ENCODE measurements around the gene METRN.

The METRN gene

DNA sequence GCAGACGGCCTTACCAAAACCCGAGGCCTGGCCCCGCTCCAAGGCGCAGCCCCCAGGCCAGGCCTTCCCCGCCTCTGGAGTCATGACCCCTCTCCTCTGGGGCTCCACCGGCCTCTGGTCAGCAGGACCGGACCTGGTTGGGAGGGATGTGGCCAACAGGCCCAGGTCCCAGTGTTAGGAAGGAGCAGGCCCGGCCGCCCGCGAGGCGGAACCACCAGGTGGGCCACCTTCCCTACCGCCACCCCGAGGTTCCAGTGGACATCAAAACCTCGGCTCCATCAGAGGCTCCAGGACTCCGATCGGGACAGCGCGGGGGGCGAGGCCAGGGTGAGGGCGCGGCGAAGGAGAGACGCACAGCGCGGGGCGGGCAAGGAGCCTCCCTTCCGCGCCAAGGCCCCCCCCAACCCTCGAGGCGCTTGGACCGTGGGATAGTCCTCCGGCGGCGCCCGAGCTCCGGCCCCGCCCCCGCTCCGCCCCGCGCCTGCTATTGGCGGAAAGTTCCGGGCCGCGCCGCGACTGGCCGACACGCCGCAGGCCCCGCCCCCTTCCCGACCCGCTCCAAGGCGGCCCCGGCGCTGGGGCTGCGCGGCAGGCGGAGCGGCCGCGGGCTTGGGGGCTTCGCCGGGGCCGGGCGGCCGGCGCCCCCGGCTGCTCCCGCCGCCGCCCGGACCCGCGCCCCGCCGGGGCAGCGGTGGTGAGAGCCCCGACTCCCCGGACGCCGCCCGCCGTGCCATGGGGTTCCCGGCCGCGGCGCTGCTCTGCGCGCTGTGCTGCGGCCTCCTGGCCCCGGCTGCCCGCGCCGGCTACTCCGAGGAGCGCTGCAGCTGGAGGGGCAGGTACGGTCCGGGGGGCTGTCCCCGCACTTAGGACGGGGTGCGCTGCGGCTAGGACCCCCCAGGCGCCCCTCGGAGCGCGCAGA lies at the start of gene METRN:
Gene METRN, plus strand, starts transcription at position 561 of the 919 bp plus-strand sequence. Its CDS starts 172 bp downstream, at position 733.
- no peak for DNase-seq (ENCODE audit: low read depth, low spot score)

DNA sequence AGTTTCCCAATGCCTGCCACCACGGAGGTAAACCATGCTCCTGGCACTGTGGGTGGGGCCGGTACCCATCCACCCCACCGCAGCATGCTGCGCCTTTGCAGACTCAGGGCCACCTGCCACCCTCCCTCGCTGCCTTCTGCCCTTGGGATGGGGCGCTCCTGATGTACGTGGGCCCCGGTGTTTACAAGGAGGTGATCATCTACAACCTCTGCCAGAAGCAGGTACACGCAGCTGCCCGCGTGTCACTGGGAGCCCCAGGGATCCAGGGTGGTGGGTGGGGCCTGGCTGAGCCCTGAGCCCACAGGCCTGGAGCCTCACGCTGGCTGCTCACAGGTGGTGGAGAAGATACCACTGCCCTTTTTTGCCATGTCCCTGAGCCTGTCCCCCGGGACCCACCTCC lies 48.3 kb upstream of the METRN start:
- no peak for DNase-seq (ENCODE audit: low read depth, low spot score)

DNA sequence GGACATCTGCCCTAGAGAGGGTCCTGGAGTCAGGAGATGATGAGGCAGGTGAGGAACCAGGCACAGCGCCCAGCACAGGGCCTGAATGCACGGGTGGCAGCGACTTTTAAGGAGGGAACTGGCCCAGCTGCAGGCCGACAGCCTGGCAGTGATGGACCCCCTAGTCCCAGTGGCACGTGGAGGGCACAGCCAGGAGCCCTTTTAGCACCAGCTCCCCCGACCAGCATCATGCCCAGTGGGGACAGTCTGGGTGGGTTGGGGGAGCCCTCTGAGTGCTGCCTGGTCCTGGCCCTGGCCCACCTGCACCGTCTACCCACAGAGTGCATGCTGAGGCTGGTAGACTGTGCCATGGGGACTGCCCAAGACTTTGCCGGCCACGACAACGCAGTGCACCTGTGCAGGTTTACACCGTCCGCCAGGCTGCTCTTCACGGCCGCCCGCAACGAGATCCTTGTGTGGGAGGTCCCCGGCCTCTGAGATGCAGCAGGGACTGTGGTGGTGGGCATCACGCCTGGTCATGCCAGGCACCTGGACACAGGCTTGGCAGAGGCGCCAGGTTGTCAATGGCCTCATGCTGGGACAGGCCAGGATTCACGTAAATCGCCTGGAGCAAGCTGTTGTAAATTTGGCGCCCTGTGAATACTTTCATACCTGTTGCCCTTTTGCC lies 47.7 kb upstream of the METRN start:
- DNase-seq (ENCODE audit: low read depth, low spot score), result no peak

DNA sequence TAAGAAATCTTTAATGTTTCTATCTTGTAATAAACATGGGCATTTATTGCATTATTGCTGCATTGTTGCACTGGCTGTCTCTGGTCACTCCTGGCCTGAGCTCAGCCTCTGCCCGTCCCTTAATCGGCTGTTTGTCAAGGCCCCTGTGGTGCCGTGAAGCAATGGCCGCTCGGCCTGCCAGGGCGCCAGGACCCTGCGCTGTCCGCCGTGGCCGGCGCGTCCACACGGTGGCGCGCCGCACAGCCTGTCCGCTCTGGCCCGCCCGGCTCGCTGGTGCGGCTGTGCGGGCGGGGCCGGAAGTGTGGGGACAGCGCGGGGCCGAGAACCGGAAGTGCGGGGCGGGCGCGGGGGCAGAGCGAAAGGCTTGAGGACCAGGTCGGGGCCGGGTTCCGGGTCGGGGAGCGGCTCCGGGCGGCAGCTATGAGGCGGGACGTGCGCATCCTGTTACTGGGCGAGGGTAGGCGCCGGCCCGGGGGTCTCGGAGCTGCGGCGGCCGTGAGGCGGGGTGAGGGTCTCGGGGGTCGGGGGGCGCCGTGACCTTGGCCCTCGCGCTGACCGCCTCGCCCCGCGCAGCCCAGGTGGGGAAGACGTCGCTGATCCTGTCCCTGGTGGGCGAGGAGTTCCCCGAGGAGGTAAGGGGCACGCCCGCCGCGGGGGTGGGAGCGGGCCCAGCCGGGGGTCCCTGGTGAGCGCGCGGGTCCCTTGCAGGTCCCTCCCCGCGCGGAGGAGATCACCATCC lies 47.0 kb upstream of the METRN start, which contains the start of gene RHOT2:
Gene RHOT2, plus strand, starts transcription at position 353 of the 739 bp plus-strand sequence. Its CDS starts 68 bp downstream, at position 421.
- DNase-seq (ENCODE audit: low read depth, low spot score), result no peak

DNA sequence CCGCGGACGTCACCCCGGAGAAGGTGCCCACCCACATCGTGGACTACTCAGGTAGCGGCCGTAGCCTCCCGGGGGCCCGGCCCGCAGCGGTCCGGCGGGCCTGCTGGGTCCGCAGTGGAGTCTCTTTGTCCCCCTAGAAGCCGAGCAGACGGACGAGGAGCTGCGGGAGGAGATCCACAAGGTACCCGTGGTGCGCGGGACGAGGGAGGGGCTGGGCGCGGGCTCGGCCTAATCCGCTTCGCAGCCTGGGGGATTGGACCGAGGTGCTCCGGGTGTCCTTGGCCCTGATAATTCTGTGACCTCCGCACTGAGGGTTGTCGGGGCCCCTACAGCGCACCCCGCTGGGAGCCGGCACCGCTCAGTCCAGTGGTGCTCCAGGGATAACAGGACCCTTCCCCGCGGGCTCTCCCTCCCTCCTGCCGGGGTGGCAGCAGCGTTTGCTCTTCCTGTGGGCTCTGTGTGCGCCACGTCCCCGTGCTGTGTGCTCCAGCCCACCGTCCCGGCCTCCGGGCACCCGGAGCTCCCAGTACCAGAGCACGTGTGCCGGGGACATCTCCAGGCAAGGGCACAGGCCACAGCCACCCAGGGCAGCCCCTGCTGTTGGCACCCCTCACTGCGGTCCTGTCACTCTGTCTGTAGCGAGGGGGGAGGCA lies 46.3 kb upstream of the METRN start:
- DNase-seq (ENCODE audit: low read depth, low spot score), result no peak

DNA sequence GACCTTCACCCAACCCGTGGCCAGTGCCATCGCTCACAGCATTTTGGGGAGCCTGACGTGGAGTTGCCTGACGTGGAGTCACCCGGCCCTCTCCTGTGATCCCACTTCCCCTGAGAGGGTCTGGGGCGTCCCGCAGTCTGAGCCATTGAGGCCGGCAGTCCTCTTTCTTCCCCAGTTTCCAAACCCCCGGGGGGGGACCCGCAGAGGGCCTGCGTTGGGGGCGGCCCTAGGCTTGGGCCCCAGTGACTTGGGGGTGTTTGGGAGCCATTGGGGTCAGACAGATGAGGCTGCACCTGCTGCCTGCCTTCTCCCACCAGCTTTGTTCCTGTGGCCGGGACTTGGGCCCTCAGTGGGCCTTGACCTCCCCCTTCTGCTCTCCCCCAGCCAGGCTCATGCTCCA lies 45.3 kb upstream of the METRN start:
- DNase-seq (ENCODE audit: low read depth, low spot score), result no peak

DNA sequence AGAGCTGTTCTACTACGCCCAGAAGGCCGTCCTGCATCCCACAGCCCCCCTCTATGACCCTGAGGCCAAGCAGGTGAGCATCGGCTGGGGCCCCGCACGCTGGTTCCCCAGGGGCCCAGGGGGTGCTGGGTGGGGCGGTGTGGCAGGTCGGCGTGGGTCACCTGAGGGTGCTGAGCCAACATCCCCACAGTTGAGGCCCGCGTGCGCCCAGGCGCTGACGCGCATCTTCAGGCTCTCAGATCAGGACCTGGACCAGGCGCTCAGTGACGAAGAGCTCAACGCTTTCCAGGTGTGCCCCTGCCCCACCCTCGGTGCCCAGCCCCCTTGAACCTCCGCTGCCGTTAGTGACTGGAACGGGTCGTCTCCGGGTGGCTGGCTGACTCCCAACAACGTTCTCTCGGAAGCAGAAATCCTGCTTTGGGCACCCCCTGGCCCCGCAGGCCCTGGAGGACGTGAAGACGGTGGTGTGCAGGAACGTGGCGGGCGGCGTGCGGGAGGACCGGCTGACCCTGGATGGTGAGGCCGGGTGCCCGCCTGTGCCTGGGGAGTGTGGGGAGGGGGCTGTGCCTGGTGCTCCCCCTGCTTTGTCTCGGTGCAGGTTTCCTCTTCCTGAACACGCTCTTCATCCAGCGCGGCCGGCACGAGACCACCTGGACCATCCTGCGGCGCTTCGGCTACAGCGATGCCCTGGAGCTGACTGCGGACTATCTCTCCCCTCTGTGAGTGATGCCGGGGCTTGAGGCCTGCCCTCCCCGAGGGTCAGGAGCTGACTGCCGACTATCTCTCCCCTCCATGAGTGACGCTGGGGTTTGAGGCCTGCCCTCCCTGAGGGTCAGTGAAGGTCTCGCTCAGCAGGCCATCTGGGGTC lies 44.2 kb upstream of the METRN start:
- DNase-seq (ENCODE audit: low read depth, low spot score), result no peak

DNA sequence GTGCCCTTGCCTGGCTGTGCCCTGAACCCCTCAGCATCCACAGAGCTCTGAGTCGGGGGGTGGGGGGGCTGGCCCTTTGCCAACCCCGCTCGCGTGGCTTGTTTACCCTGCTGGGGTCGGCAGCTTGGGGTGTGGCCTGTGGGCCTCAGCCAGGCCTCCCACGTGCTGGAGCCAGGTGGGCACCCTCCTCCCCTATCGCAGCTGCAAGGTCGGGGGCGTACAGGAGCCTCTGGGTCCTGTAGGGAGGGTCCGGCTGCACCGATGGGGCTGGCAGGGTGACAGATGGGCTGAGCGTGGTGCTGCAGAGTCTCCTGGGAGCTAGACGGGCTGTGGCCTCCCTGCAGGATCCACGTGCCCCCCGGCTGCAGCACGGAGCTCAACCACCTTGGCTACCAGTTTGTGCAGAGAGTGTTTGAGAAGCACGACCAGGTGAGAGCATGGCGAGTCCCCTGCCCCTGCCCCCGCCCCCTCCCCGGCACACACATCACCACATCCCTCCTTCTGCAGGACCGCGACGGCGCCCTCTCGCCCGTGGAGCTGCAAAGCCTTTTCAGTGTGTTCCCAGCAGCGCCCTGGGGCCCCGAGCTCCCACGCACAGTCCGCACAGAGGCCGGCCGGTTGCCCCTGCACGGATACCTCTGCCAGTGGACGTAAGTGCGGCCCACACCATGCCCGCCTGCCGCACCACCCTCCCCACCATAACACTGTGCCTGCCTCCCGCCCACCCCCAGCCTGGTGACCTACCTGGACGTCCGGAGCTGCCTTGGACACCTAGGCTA lies 43.4 kb upstream of the METRN start:
- no peak for DNase-seq (ENCODE audit: low read depth, low spot score)

DNA sequence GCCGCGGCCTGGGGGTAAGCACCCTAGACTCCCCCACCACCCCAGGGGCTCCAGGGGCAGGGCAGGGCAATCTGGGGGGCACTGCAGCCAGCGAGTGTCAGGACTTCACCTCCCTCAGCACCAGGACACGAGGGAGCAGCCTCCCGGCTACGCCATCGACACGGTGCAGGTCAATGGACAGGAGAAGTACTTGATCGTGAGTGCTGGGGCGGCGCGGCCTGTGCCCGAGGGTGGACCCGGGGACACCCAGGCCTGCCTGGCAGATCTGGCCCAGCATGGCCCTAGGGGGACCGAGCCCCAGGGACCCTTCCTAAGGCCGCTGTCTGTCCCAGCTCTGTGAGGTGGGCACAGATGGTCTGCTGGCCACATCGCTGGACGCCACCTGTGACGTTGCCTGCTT lies 42.5 kb upstream of the METRN start:
- no peak for DNase-seq (ENCODE audit: low read depth, low spot score)

DNA sequence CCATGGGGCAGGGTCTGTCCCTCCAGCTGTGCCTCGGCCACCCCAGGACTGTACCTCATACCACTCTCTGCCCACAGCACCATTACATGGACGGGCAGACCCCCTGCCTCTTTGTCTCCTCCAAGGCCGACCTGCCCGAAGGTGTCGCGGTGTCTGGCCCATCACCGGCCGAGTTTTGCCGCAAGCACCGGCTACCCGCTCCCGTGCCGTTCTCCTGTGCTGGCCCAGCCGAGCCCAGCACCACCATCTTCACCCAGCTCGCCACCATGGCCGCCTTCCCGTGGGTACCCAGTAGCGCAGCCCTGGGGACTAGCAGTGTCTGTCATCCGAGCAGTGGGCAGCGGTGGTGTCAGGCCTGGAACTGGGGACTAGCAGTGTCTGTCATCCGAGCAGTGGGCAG lies 42.1 kb upstream of the METRN start:
- DNase-seq (ENCODE audit: low read depth, low spot score), result no peak

DNA sequence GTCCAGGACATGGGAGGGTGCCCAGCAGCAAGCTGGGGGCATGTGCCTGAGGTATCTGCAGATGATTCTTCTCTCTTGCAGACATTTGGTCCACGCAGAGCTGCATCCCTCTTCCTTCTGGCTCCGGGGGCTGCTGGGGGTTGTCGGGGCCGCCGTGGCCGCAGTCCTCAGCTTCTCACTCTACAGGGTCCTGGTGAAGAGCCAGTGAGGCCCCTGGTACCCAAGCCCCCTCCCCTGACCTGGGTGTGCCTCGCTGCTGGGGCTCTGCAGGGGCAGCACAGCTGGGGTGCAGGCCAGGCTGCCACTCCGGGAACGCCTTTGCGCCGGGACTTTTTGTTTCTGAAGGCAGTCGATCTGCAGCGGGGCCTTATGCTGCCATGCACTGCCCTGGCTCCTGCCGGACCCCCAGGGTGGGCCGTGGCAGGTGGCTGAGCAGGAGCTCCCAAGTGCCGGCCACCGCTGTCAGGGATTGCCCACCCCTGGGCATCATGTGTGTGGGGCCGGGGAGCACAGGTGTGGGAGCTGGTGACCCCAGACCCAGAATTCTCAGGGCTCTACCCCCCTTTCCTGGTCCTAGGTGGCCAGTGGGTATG lies 41.4 kb upstream of the METRN start:
- DNase-seq (ENCODE audit: low read depth, low spot score), result no peak

DNA sequence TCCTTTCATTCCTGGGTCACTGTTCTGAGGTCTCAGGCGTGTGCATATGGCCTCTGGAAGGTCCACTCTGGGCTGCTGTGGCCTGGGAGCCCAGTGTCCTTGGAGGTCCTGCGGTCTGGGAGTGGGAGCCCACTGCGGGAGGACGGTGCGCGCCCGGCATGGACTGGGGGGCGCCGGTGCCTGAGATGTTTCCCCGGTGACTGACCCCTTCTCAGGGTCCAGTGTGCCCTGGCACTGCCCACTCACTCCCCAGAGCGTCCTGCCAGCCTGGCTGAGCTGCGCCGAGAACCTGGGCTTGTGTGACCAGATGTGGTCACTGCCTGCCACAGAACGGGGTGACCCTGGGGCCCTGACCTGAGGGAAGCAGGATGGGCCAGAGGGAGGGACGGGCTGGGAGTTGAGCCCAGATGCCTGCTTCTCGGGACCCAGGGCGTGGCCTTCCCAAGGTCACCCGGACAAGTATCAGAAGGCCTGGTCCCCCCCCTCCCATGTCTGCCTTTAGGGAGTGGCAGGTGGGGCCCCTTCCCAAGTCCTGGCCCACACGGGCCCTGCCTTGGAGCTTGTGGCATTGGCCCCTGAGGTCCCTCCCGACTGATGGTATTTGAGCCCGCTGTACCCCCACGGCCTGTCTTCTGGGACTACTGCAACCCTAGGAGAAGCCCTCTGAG lies 40.6 kb upstream of the METRN start:
- no peak for DNase-seq (ENCODE audit: low read depth, low spot score)

DNA sequence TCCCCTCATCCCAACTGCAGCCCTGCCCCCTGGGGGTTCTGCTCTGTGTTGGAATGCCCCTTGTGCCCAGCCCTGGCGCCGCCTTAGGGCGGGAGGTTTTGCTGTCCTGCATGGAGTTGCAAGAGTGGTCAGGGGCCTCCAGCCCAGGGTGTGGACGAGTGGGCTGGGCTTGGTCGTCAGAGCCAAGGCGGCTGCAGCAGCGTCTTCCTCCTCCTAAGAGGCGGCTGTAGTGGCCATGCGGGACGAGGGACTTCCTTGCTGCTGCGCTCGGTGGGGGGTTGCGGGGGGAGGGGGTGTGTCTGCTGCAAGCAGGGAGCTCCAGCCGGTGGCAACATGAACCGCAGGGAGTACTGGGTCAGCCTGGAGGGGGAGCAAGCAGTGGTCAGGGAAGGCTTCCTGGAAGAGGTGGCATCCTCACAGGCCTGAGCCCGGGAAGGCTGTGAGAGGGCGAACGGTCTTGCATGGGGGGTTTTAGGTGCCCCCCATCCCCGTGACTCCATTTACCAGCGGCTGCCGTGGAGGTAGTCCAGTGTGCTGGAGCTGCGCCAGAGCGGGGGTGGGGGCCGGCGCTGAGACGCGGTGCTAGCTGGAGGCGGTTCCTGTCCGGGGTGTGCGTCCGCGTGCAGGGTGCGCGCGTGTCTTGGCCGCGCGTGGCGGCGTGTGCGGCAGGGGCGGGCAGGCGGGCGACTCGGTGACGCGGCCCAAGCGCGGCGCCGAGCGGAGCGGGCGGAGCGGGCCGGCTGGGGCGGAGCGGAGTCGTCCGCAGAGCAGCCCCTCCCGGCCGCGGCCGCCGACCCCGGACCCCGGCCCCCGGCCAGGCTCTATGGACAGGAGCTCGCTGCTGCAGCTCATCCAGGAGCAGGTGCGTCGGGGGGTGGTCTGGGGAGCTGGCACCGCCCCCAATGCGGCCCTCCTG lies 39.7 kb upstream of the METRN start, which contains the start of gene RHBDL1:
Gene RHBDL1, plus strand, starts transcription at position 704 of the 916 bp plus-strand sequence. Its CDS starts 120 bp downstream, at position 824.
- DNase-seq (ENCODE audit: low read depth, low spot score), result no peak

DNA sequence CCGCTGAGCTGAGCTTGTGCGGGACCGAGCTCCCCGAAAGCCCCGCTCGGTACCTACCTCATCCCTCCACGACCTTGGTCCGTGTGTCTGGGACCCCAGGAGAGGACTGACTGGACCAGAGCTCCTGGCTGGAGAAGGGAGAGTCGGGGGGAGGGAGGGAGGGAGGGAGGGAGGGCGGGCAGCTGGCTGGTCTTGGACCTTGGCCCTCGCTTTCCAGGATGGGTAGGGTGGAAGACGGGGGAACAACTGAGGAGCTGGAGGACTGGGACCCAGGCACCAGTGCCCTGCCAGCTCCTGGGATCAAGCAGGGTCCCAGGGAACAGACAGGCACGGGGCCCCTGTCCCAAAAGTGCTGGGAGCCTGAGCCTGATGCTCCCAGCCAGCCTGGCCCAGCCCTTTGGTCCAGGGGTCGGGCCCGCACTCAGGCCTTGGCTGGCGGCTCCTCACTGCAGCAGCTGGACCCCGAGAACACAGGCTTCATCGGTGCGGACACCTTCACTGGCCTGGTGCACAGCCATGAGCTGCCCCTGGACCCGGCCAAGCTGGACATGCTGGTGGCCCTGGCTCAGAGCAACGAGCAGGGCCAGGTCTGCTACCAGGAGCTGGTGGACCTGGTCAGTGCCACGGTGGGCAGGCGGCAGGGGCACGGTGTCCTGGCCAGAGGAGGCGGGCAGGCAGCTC lies 38.9 kb upstream of the METRN start:
- DNase-seq (ENCODE audit: low read depth, low spot score), result no peak

DNA sequence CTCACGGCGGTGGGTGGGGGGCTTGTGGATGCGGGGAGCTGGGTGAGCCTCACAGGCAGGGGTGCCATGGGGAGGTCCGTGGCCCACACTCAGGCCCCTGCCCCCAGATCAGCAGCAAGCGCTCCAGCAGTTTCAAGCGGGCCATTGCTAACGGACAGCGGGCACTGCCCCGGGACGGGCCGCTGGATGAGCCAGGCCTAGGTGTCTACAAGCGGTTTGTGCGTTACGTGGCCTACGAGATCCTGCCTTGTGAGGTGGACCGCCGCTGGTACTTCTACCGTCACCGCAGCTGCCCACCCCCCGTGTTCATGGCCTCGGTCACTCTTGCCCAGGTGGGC lies 38.4 kb upstream of the METRN start:
- DNase-seq (ENCODE audit: low read depth, low spot score), result no peak

DNA sequence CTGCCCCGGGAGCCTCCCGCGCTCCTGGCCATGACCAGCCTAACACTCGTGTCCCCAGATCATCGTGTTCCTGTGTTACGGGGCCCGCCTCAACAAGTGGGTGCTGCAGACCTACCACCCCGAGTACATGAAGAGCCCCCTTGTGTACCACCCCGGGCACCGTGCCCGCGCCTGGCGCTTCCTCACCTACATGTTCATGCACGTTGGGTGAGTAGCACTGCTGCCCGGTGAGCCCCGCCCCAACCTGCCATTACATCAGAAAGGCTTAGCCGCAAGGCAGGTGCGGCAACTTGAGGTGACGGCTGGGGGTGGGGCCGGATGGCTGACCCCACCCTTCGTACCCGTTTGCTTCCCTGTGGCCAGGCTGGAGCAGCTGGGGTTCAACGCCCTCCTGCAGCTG lies 38.0 kb upstream of the METRN start:
- no peak for DNase-seq (ENCODE audit: low read depth, low spot score)

Data from brain pericyte (primary cell).